Endothelial cell of umbilical vein (primary cell): ENCODE data around the gene AGRN. TPM values are rescaled to one million over a fixed set of nuclear protein-coding genes. Genes with fewer than 3 reads are reported as not detected.

Experiments used
- BruUV-seq: library from RNA; stranded (reverse); fragments of 400-500 nt; replicated peaks from 2 replicates; lab custom pipeline; 2021; lab: Mats Ljungman, UMichigan
- CTCF ChIA-PET: fragments of 300-600, 350-600 bp; sonication (Branson Sonifier 250); formaldehyde crosslinking; loops from one replicate; lab custom pipeline; 2021; ENCODE audit warnings: antibody characterized with exemption, inconsistent platforms; lab: Charles Lee
- POLR2A ChIA-PET: fragments of 300-600, 350-600 bp; sonication (Branson Sonifier 250); formaldehyde crosslinking; loops from one replicate; lab custom pipeline; 2021; ENCODE audit warnings: antibody characterized with exemption, inconsistent platforms; lab: Charles Lee
- DNase-seq: peaks from one replicate; pipeline ENCODE4 v3.0.0-alpha.2; 2011; ENCODE audit warnings: low read depth, low spot score
- FAIRE-seq: peaks from 2 replicates; lab custom pipeline; 2011; peaks lifted over from hg19 to GRCh38; lab: Jason Lieb, UNC
- H2AFZ ChIP-seq: 2 replicates; pipeline ENCODE4 v1.6.0; 2012; ENCODE audit warnings: low read depth, low read length, control low read depth, inconsistent platforms
- H3K27ac ChIP-seq: 2 replicates; pipeline ENCODE4 v1.5.1; 2011; ENCODE audit warnings: low read depth, mild to moderate bottlenecking, control low read depth, low read length, moderate library complexity; ENCODE audit not compliant: insufficient read depth
- H3K27me3 ChIP-seq, 2 experiments: 2 replicates each; pipeline versions ENCODE4 v1.6.0 to v1.6.1; 2011; ENCODE audit warnings: low read length in 2 of 2, mixed read lengths in 1 of 2; ENCODE audit not compliant: control insufficient read depth in 2 of 2, insufficient read depth in 2 of 2
- H3K36me3 ChIP-seq, 2 experiments: 2 replicates in 1 of 2; 3 replicates in 1 of 2; pipeline ENCODE4 v1.5.1; 2011; ENCODE audit warnings: low read length in 2 of 2, mild to moderate bottlenecking in 1 of 2, moderate library complexity in 1 of 2; ENCODE audit not compliant: control insufficient read depth in 2 of 2, insufficient read depth in 2 of 2; ENCODE audit errors: extremely low read depth in 1 of 2
- H3K4me1 ChIP-seq: 3 replicates; pipeline ENCODE4 v1.5.1; 2011; ENCODE audit warnings: mild to moderate bottlenecking, low read length; ENCODE audit not compliant: control insufficient read depth, insufficient read depth; ENCODE audit errors: extremely low read depth
- H3K4me2 ChIP-seq: 2 replicates; pipeline ENCODE4 v1.6.1; 2011; ENCODE audit warnings: low read length, control low read depth, mixed read lengths; ENCODE audit not compliant: insufficient read depth
- H3K4me3 ChIP-seq, 3 experiments: fragments of 200-600 bp in 1 of 3; sonication (generic), shearing (Covaris generic) in 1 of 3; replicated peaks in 1 of 3; 2 replicates each; pipeline ENCODE4 v1.5.1; 2011 to 2016; ENCODE audit warnings: control low read depth in 3 of 3, low read length in 3 of 3, mild to moderate bottlenecking in 2 of 3, inconsistent platforms in 1 of 3, low read depth in 1 of 3, moderate library complexity in 1 of 3; ENCODE audit not compliant: insufficient read depth in 1 of 3
- H3K79me2 ChIP-seq: 2 replicates; pipeline ENCODE4 v1.6.0; 2012; ENCODE audit warnings: low read length, inconsistent platforms; ENCODE audit not compliant: control insufficient read depth, insufficient read depth
- H3K9ac ChIP-seq: replicated peaks from 2 replicates; pipeline ENCODE3; 2011; ENCODE audit warnings: low read length, control low read depth; ENCODE audit not compliant: insufficient read depth; ENCODE audit errors: extremely low read depth
- H3K9me1 ChIP-seq: replicated peaks from 3 replicates; pipeline ENCODE4 v1.6.0; 2011; ENCODE audit warnings: mild to moderate bottlenecking, low read length; ENCODE audit not compliant: control insufficient read depth, insufficient read depth; ENCODE audit errors: extremely low read depth
- H3K9me3 ChIP-seq: replicated peaks from 2 replicates; pipeline ENCODE4 v1.5.1; 2012; ENCODE audit warnings: low read length, inconsistent platforms; ENCODE audit not compliant: control insufficient read depth, insufficient read depth
- H4K20me1 ChIP-seq: replicated peaks from 2 replicates; pipeline ENCODE3; 2011; ENCODE audit warnings: mild to moderate bottlenecking, low read length; ENCODE audit not compliant: control insufficient read depth, insufficient read depth; ENCODE audit errors: extremely low read depth
- CTCF ChIP-seq, 2 donors: IDR thresholded peaks; 1 replicate in 1 of 2; 2 replicates in 1 of 2; pipeline ENCODE4 v1.5.1; 2011; ENCODE audit warnings: low read length in 2 of 2, mild to moderate bottlenecking in 2 of 2, moderate library complexity in 2 of 2, control low read depth in 1 of 2, inconsistent platforms in 1 of 2, low read depth in 1 of 2; ENCODE audit not compliant: insufficient read depth in 1 of 2; ENCODE audit errors: extremely low read depth in 1 of 2
- EZH2 ChIP-seq: IDR thresholded peaks from 2 replicates; pipeline ENCODE4 v1.6.1; 2012; ENCODE audit warnings: borderline replicate concordance, low read depth, mild to moderate bottlenecking, moderate library complexity, low read length, inconsistent platforms; ENCODE audit not compliant: severe bottlenecking
- FOS ChIP-seq: IDR thresholded peaks from 2 replicates; pipeline ENCODE4 v1.6.1; 2011; ENCODE audit warnings: mild to moderate bottlenecking, low read length, moderate library complexity, borderline replicate concordance; ENCODE audit not compliant: insufficient read depth
- GATA2 ChIP-seq: IDR thresholded peaks from 2 replicates; pipeline ENCODE4 v1.7.0; 2011; ENCODE audit warnings: low read depth, mild to moderate bottlenecking, moderate library complexity, mixed read lengths, low read length; ENCODE audit not compliant: insufficient read length, insufficient read depth
- JUN ChIP-seq: IDR thresholded peaks from 2 replicates; pipeline ENCODE4 v1.6.1; 2011; ENCODE audit warnings: borderline replicate concordance, low read depth; ENCODE audit not compliant: insufficient read length, insufficient read depth
- MAX ChIP-seq: IDR thresholded peaks from 2 replicates; pipeline ENCODE4 v1.6.1; 2011; ENCODE audit not compliant: insufficient read depth, insufficient read length
- MYC ChIP-seq: IDR thresholded peaks from one replicate; pipeline ENCODE4 v1.6.1; 2011; ENCODE audit warnings: mild to moderate bottlenecking, low read depth, low read length
- POLR2A ChIP-seq: IDR thresholded peaks from 2 replicates; pipeline ENCODE4 v1.6.1; 2012; ENCODE audit warnings: low read depth, mild to moderate bottlenecking, control low read depth, low read length
- POLR2AphosphoS5 ChIP-seq: IDR thresholded peaks from 2 replicates; pipeline ENCODE4 v1.6.1; 2012; ENCODE audit warnings: low read depth, mild to moderate bottlenecking, control low read depth, low read length, moderate library complexity; ENCODE audit not compliant: insufficient read depth
- dilution Hi-C: fragments of 300-500 bp; cut with MboI; formaldehyde crosslinking; loops from one replicate; pipeline ENCODE4 v1.15.0; 2019; ENCODE audit warnings: low sequenced_read_pairs; ENCODE audit not compliant: extremely low pct_ligation_motif_present
- intact Hi-C: fragments of 100-400 bp; cut with micrococcal nuclease; formaldehyde crosslinking; loops from one replicate; pipeline ENCODE4 v1.10.0; 2022
- polyA plus RNA-seq, 4 experiments: library from polyadenylated mRNA; depleted of rRNA in 3 of 4; stranded (reverse) in 3 of 4; unstranded in 1 of 4; fragments of >200 nt; gene quantifications; 2 replicates each; pipeline versions ENCODE4 v1.2.1 to v1.2.3, GENCODE V29; 2011 to 2012; ENCODE audit warnings: missing spikeins in 1 of 4
- total RNA-seq: library from RNA; stranded (reverse); gene quantifications from 2 replicates; pipeline ENCODE4 v1.2.3, GENCODE V29; 2021

Gene AGRN
- total and polyA plus RNA-seq, 2 donors (not counting 3 experiments of a cell fraction or from before 2014, with no cell fraction given) = 66.6 to 67.8 TPM

GRCh38 chr1:1062348-1063163 is 42.6 kb downstream of the AGRN start:
- POLR2A ChIA-PET = no interaction called here
- BruUV-seq = no TSS peak
- Histone ChIP-seq H3K79me2 (no peaks in the 10 kb centered on the region), H4K20me1 (no peaks in the 10 kb centered on the region), H3K27ac (no peak overlapping the region), H3K4me3 (no peak overlapping the region), H3K9ac (no peak overlapping the region), H2AFZ (no peak overlapping the region), H3K4me2 (no peak overlapping the region), H3K4me1 (peaks cover 16% of the 10 kb centered on the region), H3K9me1 (no peaks in the 10 kb centered on the region), H3K36me3 (no peaks in the 10 kb centered on the region), H3K9me3 (no peaks in the 10 kb centered on the region), H3K27me3 (peaks cover 0 to 10% of the 10 kb centered on the region in 2 experiments)
- FAIRE-seq (no peak), DNase-seq (no peak)
- CTCF ChIA-PET = interaction anchor here (0.6 to 2.9 kb wide), 3 partner anchors 43 to 78 kb away, joined by 3 to 53 read pairs (median 7); no protein-coding TSS in a partner anchor
- intact Hi-C loops = loop anchor here (1.0 to 5.0 kb wide), 3 partner anchors 43 to 78 kb away; partner anchors contain the start of gene C1orf159
- TF ChIP-seq POLR2A = no peak
- TF ChIP-seq GATA2 = no peak
- TF ChIP-seq MAX = no peak
- no peak for TF ChIP-seq MYC
- no peak for TF ChIP-seq POLR2AphosphoS5
- TF ChIP-seq EZH2 = no peak
- no peak for TF ChIP-seq CTCF (IDR thresholded peaks at IDR 0.05; ENCODE audit: extremely low read depth in 1 of 2, insufficient read depth in 1 of 2, low read depth in 1 of 2, low read length in 2 of 2)
- TF ChIP-seq JUN = no peak
- no peak for TF ChIP-seq FOS
- dilution Hi-C loops = no loop called here
